OCI-LY7 (cell line): ENCODE measurements around the gene CNOT10.

Experiments
- CTCF ChIP-seq: fragments of 200-600 bp; sonication (generic); conservative IDR thresholded peaks from 2 replicates; pipeline ENCODE4 v1.5.1; 2014; ENCODE audit warnings: mild to moderate bottlenecking, antibody characterized with exemption, low read length, moderate library complexity, mixed read lengths
- EZH2phosphoT487 ChIP-seq: fragments of 200-600 bp; sonication (generic); IDR thresholded peaks from 2 replicates; pipeline ENCODE4 v1.6.1; 2018; ENCODE audit warnings: low read depth, borderline replicate concordance, mild to moderate bottlenecking, mixed run types, antibody characterized with exemption, low read length, moderate library complexity, mixed read lengths

- TF ChIP-seq CTCF: no peak
- no peak for TF ChIP-seq EZH2phosphoT487
These were observed 27.6 kb downstream of the CNOT10 start for GRCh38 chr3:32712506-32713055.
